ENCODE measurements around the gene MAGEF1. TPM values are rescaled to one million over a fixed set of nuclear protein-coding genes. Genes with fewer than 3 reads are reported as not detected.

The MAGEF1 gene
- total and polyA plus RNA-seq, 2 donors (not counting 1 experiment from before 2014, with no cell fraction given), result 9.5 to 26.2 TPM

DNA sequence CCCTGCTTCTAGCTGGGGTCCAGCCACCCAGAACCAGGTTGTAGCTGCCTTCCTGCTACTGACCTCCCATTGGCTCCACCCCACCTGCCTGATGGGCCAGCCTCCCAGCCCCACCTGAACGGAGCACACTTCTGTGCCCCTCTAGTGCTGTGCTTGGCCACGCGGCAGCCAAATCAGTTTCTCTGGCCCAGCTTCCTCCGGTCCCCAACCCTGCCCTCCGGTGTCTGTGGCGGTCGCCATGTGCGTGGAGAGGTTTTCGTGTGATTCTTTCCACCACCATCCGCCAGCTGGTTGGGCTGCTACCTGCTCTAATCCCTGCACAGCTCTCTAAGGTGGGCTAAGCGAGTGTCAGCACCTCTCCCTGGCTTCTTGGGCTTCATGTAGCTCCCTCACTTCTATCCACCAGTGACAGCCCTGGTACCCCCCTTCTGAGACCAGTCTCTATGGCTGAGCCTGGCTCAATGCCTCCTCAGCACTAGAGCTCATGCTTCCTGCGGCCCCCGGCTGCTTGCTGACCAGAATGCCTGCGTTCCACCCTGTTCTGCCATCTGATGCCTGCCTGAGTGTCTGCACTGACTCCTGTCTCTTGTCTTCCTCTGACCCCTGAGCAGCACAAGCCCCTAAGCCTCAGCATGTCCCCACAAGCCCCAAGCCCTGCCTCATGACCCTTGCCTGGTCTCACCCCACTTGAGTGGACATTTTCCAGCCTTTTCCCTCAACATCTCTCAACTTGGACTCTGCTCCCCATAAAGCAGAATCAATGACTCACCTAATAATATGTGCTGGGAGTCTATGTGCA is 23.2 kb upstream of the MAGEF1 start:
- Histone ChIP-seq H3K27ac (ENCODE audit: low read length in 2 of 2) (no peak overlapping the region), H3K79me2 (ENCODE audit: control insufficient read depth, insufficient read depth, low read length) (no peaks in the 10 kb centered on the region), H3K4me3 (ENCODE audit: control extremely low read depth in 1 of 5, extremely low read depth in 1 of 5, insufficient read depth in 1 of 5, low read depth in 2 of 5, low read length in 4 of 5) (no peak overlapping the region), H3K36me3 (replicated peaks in 1 of 2; ENCODE audit: control extremely low read depth in 1 of 2, control insufficient read depth in 1 of 2, extremely low read depth in 1 of 2, insufficient read depth in 2 of 2, low read length in 1 of 2) (no peaks in the 10 kb centered on the region), H3K4me1 (ENCODE audit: control insufficient read depth in 2 of 2, insufficient read depth in 2 of 2, low read length in 2 of 2) (no peaks in the 10 kb centered on the region), H3K27me3 (replicated peaks in 1 of 4; ENCODE audit: control extremely low read depth in 1 of 4, control insufficient read depth in 3 of 4, insufficient read depth in 4 of 4, low read length in 3 of 4) (peaks cover 0 to 3% (median 0%) of the 10 kb centered on the region in 4 experiments), H4K20me1 (ENCODE audit: control insufficient read depth, insufficient read depth, low read length, poor library complexity, severe bottlenecking) (no peaks in the 10 kb centered on the region), H3K4me2 (replicated peaks; ENCODE audit: low read depth, low read length, poor library complexity, severe bottlenecking) (no peak overlapping the region), H3K9me3 (ENCODE audit: control extremely low read depth in 1 of 3, control insufficient read depth in 2 of 3, insufficient read depth in 1 of 3, low read length in 2 of 3) (no peaks in the 10 kb centered on the region), H3K9ac (ENCODE audit: low read length) (no peak overlapping the region), H2AFZ (ENCODE audit: insufficient read depth, low read depth, low read length, poor library complexity, severe bottlenecking) (no peak overlapping the region)
- H3K9me3 Mint-ChIP-seq (ENCODE audit: insufficient read depth), result no peaks in the 10 kb centered on the region
- DNase-seq (no peak), ATAC-seq (ENCODE audit: low read depth) (no peak)
- 93% methylated on average over 14 of the region's 14 CpGs for WGBS (ENCODE audit: insufficient coverage)
- peaks cover 22% of the 10 kb centered on the region for H3K27me3 Mint-ChIP-seq
- H3K4me1 Mint-ChIP-seq, result no peaks in the 10 kb centered on the region
- H3K4me3 Mint-ChIP-seq, result no peak overlapping the region
- TF ChIP-seq CTCF (IDR thresholded peaks at IDR 0.05) (no peak), EZH2 (IDR thresholded peaks at IDR 0.05; ENCODE audit: borderline replicate concordance, insufficient read depth, low read depth, low read length, poor library complexity, severe bottlenecking) (no peak)
- no peak overlapping the region for H3K27ac Mint-ChIP-seq
- ChIA-PET POLR2A (no interaction called here), CTCF (interaction anchor here (0.8 to 3.0 kb wide), 2 partner anchors 89 to 174 kb away, joined by 3 to 8 read pairs; partner anchors contain the start of gene EPHB3)
- intact Hi-C loops (cut with micrococcal nuclease), result no loop called here

- H3K27me3 ChIP-seq (replicated peaks in 1 of 4; ENCODE audit: control extremely low read depth in 1 of 4, control insufficient read depth in 3 of 4, insufficient read depth in 4 of 4, low read length in 3 of 4), result peaks cover 0 to 1% (median 0%) of the 10 kb centered on the region in 4 experiments
- 73% methylated on average over 3 of the region's 8 CpGs for WGBS (ENCODE audit: insufficient coverage)
- Mint-ChIP-seq H3K27me3 (peaks cover 22% of the 10 kb centered on the region), H3K9me3 (ENCODE audit: insufficient read depth) (no peaks in the 10 kb centered on the region), H3K4me3 (no peak overlapping the region), H3K27ac (no peak overlapping the region), H3K4me1 (no peaks in the 10 kb centered on the region)
- intact Hi-C loops (cut with micrococcal nuclease), result no loop called here
- H3K79me2 ChIP-seq (ENCODE audit: control insufficient read depth, insufficient read depth, low read length), result no peaks in the 10 kb centered on the region
- POLR2A ChIA-PET, result no interaction called here
- no peak overlapping the region for H3K27ac ChIP-seq (ENCODE audit: low read length in 2 of 2)
- DNase-seq (no peak), ATAC-seq (ENCODE audit: low read depth) (no peak)
- no peak overlapping the region for H3K9ac ChIP-seq (ENCODE audit: low read length)
- CTCF ChIA-PET, result interaction anchor here (3.0 kb wide), 1 partner anchor 173 kb away, joined by 8 read pairs; the partner anchor contains the start of gene EPHB3
- H3K4me3 ChIP-seq (ENCODE audit: control extremely low read depth in 1 of 5, extremely low read depth in 1 of 5, insufficient read depth in 1 of 5, low read depth in 2 of 5, low read length in 4 of 5), result no peak overlapping the region
- TF ChIP-seq CTCF (IDR thresholded peaks at IDR 0.05) (no peak), EZH2 (IDR thresholded peaks at IDR 0.05; ENCODE audit: borderline replicate concordance, insufficient read depth, low read depth, low read length, poor library complexity, severe bottlenecking) (no peak)
- no peaks in the 10 kb centered on the region for H3K36me3 ChIP-seq (replicated peaks in 1 of 2; ENCODE audit: control extremely low read depth in 1 of 2, control insufficient read depth in 1 of 2, extremely low read depth in 1 of 2, insufficient read depth in 2 of 2, low read length in 1 of 2)
- H2AFZ ChIP-seq (ENCODE audit: insufficient read depth, low read depth, low read length, poor library complexity, severe bottlenecking), result no peak overlapping the region
- no peak overlapping the region for H3K4me2 ChIP-seq (replicated peaks; ENCODE audit: low read depth, low read length, poor library complexity, severe bottlenecking)
- H3K4me1 ChIP-seq (ENCODE audit: control insufficient read depth in 2 of 2, insufficient read depth in 2 of 2, low read length in 2 of 2), result no peaks in the 10 kb centered on the region
- no peaks in the 10 kb centered on the region for H4K20me1 ChIP-seq (ENCODE audit: control insufficient read depth, insufficient read depth, low read length, poor library complexity, severe bottlenecking)
- no peaks in the 10 kb centered on the region for H3K9me3 ChIP-seq (ENCODE audit: control extremely low read depth in 1 of 3, control insufficient read depth in 2 of 3, insufficient read depth in 1 of 3, low read length in 2 of 3)
Measured at GRCh38 chr3:184733971-184734608, 22.2 kb upstream of the MAGEF1 start.
